ENCODE measurements around the gene MED28.

DNA sequence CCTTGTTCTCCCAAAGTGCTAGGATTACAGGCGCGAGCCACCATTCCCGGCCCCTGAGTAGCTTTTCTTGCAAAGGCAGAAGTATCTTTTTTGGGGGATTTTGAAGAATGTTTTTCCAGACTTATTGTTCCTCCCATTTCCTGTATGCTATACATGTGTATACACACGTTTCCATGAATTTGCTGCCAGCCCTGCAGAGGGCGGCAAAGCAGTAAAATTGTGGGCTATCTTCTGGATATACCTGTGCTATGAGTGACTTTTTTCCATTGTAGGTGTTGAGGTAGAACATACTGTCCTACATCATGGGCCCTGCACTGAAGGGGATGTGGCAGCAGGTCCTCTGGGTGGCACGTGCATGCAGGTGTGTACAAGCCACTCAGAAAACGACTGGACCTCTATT, 16.9 kb upstream of the MED28 start:
- TF ChIP-seq, protein P1, sequence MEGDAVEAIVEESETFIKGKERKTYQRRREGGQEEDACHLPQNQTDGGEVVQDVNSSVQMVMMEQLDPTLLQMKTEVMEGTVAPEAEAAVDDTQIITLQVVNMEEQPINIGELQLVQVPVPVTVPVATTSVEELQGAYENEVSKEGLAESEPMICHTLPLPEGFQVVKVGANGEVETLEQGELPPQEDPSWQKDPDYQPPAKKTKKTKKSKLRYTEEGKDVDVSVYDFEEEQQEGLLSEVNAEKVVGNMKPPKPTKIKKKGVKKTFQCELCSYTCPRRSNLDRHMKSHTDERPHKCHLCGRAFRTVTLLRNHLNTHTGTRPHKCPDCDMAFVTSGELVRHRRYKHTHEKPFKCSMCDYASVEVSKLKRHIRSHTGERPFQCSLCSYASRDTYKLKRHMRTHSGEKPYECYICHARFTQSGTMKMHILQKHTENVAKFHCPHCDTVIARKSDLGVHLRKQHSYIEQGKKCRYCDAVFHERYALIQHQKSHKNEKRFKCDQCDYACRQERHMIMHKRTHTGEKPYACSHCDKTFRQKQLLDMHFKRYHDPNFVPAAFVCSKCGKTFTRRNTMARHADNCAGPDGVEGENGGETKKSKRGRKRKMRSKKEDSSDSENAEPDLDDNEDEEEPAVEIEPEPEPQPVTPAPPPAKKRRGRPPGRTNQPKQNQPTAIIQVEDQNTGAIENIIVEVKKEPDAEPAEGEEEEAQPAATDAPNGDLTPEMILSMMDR (conservative IDR thresholded peaks at IDR 0.05), result peak; percentile 61
- no peak for TF ChIP-seq EZH2 (IDR thresholded peaks at IDR 0.05; ENCODE audit: low read depth)

Data from PC-9 (cell line).